GM10248 (cell line): ENCODE data around the gene TTC7B.

Source experiments
- CTCF ChIA-PET: fragments of 300-600 bp; sonication (Branson Sonifier 250); formaldehyde crosslinking; extraction: SDS; loops from one replicate; lab custom pipeline; 2021; ENCODE audit warnings: antibody characterized with exemption; lab: Yijun Ruan, JAX
- POLR2A ChIA-PET: fragments of 350-650 bp; sonication (Branson Sonifier 250); formaldehyde crosslinking; extraction: SDS; loops from one replicate; lab custom pipeline; 2020; ENCODE audit warnings: antibody characterized with exemption; lab: Yijun Ruan, JAX
- DNase-seq: peaks from one replicate; pipeline ENCODE4 v3.0.0; 2012; ENCODE audit errors: extremely low spot score
- CTCF ChIP-seq: IDR thresholded peaks from 2 replicates; pipeline ENCODE4 v1.5.1; 2012; ENCODE audit warnings: mild to moderate bottlenecking, low read depth; ENCODE audit errors: extremely low read depth, missing control alignments, control extremely low read depth

The TTC7B gene

DNA sequence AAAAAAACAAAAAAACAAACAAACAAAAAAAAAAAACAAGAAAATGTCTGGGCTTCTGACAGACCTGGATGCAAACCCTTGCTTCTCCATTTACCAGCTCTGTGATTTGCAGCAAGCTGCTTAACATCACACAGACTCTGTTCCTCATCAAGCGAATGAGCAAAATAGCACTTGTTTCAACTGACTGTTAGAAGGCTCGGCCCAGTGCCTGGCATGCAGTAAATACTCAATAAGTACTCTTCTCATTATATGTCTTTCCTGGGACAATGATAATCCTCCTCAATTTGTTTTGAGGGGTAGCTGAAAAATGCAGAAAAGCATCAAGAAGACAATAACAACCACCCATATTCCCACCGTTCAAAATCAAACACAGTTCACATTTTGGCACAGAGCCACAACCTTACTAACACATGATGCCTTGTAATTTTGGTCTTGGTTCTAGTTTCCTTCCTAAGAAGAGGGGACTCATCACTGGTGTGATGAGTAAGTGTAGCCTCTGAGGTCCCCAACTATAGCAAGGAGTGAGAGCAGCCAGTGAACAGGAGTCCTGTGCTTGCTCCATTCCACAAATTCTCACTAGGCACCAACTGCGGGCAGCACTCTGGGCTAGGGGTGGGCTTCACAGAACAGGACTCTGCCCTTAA, 60.4 kb downstream of the TTC7B start:
- DNase-seq = no peak
- no peak for TF ChIP-seq CTCF
- CTCF ChIA-PET = interaction anchor here (1.1 kb wide), 1 partner anchor 454 kb away, joined by 3 read pairs; no protein-coding TSS in a partner anchor
- POLR2A ChIA-PET = interaction anchor here (0.6 kb wide), 1 partner anchor 355 kb away, joined by 3 read pairs; no protein-coding TSS in a partner anchor

- TF ChIP-seq CTCF = no peak
- ChIA-PET CTCF (interaction anchor here (1.1 to 2.9 kb wide), 3 partner anchors 9 to 354 kb away, joined by 3 to 11 read pairs (median 9); no protein-coding TSS in a partner anchor), POLR2A (no interaction called here)
- DNase-seq = no peak
These were observed 62.7 kb downstream of the TTC7B start for GRCh38 chr14:90753456-90754005.

- DNase-seq = no peak
- no peak for TF ChIP-seq CTCF
- CTCF ChIA-PET = interaction anchor here (0.8 kb wide), 1 partner anchor 17 kb away, joined by 3 read pairs; no protein-coding TSS in a partner anchor
- POLR2A ChIA-PET = no interaction called here
These were observed 65.5 kb downstream of the TTC7B start for GRCh38 chr14:90750701-90751100.

- no peak for DNase-seq
- ChIA-PET POLR2A (no interaction called here), CTCF (interaction anchor here (0.8 kb wide), 1 partner anchor 16 kb away, joined by 3 read pairs; no protein-coding TSS in a partner anchor)
- TF ChIP-seq CTCF = no peak
These were observed 66.0 kb downstream of the TTC7B start for GRCh38 chr14:90750191-90750590.

DNA sequence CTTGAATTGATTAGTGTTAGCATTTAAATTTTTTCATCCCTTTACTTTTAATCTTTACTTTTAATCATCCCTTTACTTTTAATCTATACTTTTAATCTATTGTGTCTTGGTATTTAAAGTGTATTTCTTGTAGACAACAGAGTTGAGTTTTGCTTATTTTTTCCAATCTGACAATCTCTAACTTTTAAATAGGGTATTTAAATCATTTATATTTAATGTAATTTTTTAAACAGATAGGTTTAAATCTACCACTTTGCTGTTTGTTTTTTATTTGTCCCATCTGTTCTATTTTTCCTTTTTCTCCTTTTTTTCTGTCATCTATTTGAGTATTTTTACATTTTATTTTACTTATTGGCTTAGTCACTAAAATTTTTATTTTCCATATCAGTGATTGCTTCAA, 68.3 kb downstream of the TTC7B start:
- CTCF ChIA-PET = interaction anchor here (1.3 kb wide), 1 partner anchor 9 kb away, joined by 7 read pairs; no protein-coding TSS in a partner anchor
- POLR2A ChIA-PET = no interaction called here

More for the DNA sequence above, 68.3 kb downstream of the TTC7B start:
- DNase-seq = no peak
- TF ChIP-seq CTCF = no peak
